ENCODE data around the gene LRRC49. TPM values are rescaled to one million over a fixed set of nuclear protein-coding genes. Genes with fewer than 3 reads are reported as not detected.

LRRC49 gene, protein sequence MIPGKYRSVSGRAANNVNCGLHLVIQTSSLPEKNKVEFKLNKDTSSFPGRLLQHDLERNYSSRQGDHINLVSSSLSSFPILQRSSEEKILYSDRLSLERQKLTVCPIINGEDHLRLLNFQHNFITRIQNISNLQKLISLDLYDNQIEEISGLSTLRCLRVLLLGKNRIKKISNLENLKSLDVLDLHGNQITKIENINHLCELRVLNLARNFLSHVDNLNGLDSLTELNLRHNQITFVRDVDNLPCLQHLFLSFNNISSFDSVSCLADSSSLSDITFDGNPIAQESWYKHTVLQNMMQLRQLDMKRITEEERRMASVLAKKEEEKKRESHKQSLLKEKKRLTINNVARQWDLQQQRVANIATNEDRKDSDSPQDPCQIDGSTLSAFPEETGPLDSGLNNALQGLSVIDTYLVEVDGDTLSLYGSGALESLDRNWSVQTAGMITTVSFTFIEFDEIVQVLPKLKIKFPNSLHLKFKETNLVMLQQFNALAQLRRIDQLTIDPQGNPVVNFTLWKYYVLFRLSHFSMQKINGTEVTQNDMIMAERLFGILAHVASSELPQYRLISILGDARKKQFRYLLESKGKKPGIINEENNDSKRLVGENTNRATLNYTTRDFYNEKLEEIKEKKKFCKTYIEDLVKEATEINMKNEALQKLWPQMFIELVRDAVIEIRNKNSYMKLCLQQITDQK
- 9.9 and 17.5 TPM in 2 replicates for total RNA-seq (2014; rRNA removed; shearing (Covaris generic))

GRCh38 chr15:70892002-70892911, at the start of gene LRRC49, which contains the start of gene THAP10:
Gene LRRC49, plus strand, starts transcription at chr15:70892826. Its CDS starts 69 bp downstream, at chr15:70892895.
Gene THAP10, minus strand, starts transcription at chr15:70892433. Its CDS starts 161 bp downstream, at chr15:70892272.

DNA sequence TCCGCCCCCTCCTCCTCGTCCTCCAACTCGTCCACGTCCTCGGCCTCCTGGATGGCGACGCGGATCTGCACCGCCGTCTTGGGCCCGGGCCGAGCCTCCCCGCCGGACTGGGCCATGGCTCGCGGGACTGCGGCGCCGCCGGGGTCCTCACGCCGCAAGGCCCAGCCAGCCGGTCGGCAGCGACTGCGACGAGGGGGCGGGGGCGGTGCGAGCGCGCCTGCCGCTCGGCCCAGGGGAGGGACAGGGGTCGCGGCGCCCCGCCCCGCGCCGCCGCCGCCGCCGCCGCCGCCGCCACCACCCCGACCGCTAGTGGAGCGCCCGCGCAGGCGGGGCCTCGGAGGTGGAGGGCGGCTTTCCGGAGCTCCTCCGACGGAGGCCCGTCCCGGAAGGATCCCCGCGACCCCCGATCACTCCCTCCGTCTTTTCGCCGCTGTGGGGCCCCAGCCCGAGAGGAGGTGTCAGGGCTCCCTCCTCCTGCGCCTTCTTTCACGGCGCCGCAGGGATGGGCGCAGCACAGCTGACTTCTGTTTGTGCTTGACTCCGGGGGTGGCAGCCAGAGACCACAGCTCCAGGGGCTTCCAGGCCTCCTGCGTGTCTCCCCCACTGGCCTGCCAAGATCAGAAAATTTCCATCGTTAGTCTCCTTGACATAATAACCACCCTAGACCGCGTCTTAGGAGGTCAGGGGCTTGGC, 38.5 kb upstream of the LRRC49 start, which contains the start of gene LARP6:
Gene LARP6, minus strand, starts transcription at position 185 of the 693 bp plus-strand sequence. Its CDS starts 69 bp downstream, at position 116.

Other genes starting within 250 kb of the LRRC49 start
- 20.6 and 28.6 TPM in 2 replicates for gene UACA, start 129.3 kb upstream of the LRRC49 start, total RNA-seq (2014; rRNA removed; shearing (Covaris generic))
- gene LARP6, start 38.7 kb upstream of the LRRC49 start, total RNA-seq (2014; rRNA removed; shearing (Covaris generic)): 122 and 163 TPM in 2 replicates
- gene THAP10, start 393 bp upstream of the LRRC49 start, total RNA-seq (2014; rRNA removed; shearing (Covaris generic)): 2.2 and 3.7 TPM in 2 replicates
- gene THSD4, start 222.6 kb downstream of the LRRC49 start, total RNA-seq (2014; rRNA removed; shearing (Covaris generic)): 26.4 and 33.2 TPM in 2 replicates